DMS79 treated with DMSO at 0.1 percent for 48 hours (cell line): ENCODE results near the gene ZDHHC5.

Source experiments
- DNase-seq: peaks from one replicate; lab custom pipeline; 2025; lab: John Stamatoyannopoulos, UW

The ZDHHC5 gene

GRCh38 chr11:57729479-57729878 lies 61.6 kb downstream of the ZDHHC5 start:
- no peak for DNase-seq

DNA sequence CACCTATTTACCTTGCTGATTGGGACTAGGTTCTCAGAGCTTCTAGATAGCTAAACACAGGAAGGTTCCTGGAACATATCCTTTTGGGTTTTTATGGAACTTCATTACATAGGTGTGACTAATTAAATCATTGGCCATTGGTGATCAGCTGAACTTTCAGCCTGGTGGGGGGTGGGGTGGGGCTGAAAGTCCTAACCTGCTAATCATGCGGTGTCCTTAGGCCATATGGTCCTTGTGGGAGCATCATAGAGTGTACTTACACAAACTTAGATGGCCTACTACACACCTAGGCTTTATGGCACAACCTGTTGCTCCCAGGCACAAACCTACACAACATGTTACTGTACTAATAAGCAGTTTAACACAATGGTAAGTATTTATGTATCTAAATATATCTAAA lies 64.7 kb downstream of the ZDHHC5 start:
- no peak for DNase-seq

DNA sequence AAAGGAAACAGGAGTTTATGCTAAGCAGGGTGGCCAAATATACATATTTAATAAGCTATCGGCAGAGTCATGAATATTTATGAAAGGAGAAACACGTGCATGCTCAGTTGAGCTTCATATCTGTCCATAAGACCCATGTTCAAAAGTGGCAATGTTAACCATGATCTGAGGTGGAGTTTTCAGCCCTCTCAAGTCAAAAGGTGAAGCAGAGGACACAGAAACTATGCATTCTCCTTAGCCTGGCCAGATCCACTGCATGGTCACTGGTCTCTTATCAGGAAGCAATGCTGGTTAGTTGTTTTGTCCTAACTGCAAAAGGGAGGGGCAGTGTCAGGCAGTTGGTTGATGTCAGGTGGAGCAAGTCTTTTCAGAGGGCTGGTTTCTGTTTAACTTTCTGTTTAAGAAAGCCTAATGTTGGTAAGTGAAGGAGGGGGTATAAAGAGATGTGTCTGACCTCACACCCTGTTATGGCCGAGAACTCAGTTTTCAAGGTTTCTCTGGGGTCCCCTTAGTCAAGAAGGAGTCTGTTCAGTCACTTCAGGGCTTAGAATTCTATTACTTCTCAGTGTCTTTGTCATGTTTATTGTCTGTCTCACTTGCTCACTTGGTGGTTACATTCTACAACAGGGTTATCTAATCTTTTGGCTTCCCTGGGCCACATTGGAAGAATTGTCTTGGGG lies 67.8 kb downstream of the ZDHHC5 start:
- DNase-seq: no peak

DNA sequence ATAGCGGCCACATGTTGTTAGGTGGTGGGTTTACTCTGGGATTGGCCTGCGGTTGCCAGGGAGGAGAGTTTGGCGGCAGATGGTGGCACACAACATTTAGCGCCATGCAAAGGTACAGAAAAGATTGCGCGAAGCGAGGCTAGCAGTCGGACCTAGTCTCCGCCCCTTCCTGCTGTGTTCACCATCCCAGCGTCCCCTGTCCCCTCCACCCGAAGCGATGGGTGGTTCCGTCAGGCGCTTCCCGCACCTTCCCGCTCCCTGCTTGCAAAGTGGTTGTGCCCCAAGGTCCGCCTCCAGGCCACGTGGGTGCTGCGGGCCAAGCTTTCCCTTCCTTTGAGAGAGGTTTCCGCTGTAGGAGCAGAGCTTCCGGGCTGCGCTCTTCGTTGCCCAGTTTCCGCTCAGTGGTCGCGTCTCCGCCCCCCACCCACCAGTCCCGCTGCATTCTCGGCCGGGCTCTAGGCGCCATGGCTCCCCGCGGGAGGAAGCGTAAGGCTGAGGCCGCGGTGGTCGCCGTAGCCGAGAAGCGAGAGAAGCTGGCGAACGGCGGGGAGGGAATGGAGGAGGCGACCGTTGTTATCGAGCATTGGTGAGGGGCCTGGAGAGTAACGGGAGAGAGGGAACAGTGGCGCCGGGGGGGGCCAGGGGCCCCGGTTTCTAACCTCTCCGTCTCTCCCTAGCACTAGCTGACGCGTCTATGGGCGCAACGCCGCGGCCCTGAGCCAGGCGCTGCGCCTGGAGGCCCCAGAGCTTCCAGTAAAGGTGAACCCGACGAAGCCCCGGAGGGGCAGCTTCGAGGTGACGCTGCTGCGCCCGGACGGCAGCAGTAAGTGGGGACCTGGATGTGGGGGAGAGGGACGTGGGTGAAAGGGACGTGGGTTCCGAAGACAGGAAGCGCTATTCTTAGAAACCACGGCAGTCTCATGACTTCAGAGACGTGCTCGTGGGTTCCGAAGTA lies 73.5 kb downstream of the ZDHHC5 start, which contains the start of gene SELENOH:
Gene SELENOH, plus strand, starts transcription at position 360 of the 955 bp plus-strand sequence. Its CDS starts 105 bp downstream, at position 465.
- DNase-seq: peak; percentile 93

DNA sequence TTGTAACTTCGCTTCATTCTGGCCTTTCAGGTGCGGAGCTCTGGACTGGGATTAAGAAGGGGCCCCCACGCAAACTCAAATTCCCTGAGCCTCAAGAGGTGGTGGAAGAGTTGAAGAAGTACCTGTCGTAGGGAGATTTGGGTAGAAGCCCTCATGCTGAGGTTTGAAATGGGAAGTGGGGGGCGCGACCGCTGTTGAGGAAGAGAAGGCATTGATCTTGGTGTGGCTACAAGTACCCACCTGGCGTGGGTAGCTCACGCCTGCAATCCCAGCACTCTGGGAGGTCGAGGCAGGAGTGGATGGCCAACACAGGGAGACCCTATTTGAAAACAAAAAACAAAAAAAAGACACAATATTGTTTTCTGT lies 74.2 kb downstream of the ZDHHC5 start:
- DNase-seq: no peak

GRCh38 chr11:57744357-57744756 lies 76.4 kb downstream of the ZDHHC5 start:
- DNase-seq: no peak

- no peak for DNase-seq
Observed at GRCh38 chr11:57745206-57745605, 77.3 kb downstream of the ZDHHC5 start.

- no peak for DNase-seq
Observed at GRCh38 chr11:57746920-57747319, 79.0 kb downstream of the ZDHHC5 start.
